Measurements from ENCODE around the gene SIM2.

Gene SIM2

GRCh38 chr21:36763305-36763704 lies 64.4 kb downstream of the SIM2 start:
- DNase-seq (ENCODE audit: low read depth), result no peak

- DNase-seq (ENCODE audit: low read depth), result no peak
Measured at GRCh38 chr21:36765229-36765628, 66.3 kb downstream of the SIM2 start.

GRCh38 chr21:36766511-36766910 lies 67.6 kb downstream of the SIM2 start:
- DNase-seq (ENCODE audit: low read depth), result no peak

DNA sequence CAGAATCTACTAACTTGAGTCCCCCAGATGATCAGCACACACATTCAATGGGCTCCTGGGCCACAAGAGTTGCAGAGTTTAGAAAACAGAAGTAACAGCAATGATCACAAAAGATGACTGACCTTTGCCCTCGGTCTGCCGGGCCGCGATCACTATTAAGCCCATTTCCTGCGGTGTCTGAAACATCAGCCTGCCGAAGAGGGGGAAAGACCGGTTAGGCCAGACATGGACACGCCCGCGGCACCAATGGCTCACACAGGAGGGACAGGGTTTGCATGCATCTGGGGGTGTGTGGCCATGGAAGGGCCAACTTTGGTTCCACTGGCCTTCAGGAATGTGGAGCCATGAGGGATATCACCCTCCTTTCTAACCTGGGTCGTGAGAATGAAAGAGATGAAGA lies 68.2 kb downstream of the SIM2 start:
- no peak for DNase-seq (ENCODE audit: low read depth)

DNA sequence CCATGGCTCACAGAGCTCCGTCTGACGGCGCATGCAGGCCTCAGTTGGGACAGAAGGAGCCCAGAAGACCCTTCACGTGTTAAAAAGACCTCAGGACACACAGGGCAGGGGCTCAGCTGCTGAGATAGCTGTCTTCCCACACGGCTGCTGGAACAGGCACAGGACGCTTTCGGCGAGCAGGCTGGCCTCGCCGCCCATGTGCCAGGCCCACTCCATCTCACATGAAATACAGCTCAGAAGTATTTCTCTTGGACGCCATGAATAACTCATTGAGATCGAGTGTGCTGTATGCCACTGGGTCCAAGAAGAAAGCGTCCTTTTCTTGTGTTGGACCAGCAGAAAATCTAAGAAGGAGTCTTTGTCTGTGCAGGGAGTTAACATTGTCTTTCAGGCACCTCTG lies 69.6 kb downstream of the SIM2 start:
- no peak for DNase-seq (ENCODE audit: low read depth)

DNA sequence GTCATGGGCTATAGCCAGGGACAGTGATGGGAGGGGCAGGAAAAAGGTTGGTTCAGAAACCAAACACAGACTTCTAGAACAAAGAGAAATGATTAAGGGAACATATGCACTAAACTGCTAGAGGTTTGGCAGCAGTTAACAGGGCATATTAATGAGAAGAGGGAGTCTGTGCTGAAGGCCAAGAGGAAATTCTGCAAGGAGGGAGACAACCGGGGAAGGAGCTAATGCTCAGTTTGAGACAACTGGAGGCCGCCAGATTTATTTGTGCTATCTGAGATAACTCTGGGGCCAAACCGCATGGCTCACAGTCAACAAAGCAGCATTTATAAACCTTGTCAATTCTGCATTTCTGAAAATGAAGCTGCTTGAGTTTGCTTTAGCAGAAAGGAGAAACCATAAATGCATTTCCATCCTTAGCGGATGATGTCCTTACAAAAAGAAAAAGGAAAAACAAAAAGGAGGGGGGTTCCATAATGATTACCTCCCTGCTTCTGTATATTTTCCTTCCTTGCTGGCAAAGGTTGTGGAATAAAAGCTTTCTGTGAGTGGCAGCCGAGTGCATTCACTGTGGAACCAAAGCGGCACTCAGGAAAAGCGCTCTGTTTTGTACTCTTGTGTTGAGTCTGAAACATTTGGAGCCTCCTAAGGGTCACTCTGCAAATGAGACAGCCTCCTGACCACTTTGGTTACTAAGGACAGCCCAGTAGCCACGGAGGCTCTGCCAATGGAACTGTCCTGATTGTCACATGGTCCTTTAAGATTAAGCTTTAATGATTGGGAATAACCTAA lies 70.3 kb downstream of the SIM2 start:
- peak; percentile 95 for DNase-seq (ENCODE audit: low read depth)

GRCh38 chr21:36773117-36773516 lies 74.2 kb downstream of the SIM2 start:
- DNase-seq (ENCODE audit: low read depth), result peak; percentile 93

DNA sequence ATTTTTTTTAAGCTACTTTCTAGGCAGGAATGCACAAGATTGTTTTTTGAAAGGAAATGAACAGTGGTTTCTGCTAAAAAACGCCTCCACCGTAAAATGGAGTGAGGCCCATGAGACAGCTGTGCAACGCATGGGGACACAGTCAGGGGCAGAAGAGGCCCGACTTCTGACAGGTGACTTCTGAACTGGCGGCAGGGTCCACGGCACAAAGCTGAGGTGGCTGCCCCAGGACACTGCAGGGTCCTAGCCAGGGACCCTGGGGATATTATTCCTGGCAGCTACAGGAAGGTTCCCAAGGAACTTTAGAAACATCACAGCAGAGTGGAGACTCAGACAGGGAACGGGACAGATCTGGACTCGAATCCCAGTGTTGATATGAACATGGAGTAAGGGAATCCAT lies 75.1 kb downstream of the SIM2 start:
- DNase-seq (ENCODE audit: low read depth), result no peak

DNA sequence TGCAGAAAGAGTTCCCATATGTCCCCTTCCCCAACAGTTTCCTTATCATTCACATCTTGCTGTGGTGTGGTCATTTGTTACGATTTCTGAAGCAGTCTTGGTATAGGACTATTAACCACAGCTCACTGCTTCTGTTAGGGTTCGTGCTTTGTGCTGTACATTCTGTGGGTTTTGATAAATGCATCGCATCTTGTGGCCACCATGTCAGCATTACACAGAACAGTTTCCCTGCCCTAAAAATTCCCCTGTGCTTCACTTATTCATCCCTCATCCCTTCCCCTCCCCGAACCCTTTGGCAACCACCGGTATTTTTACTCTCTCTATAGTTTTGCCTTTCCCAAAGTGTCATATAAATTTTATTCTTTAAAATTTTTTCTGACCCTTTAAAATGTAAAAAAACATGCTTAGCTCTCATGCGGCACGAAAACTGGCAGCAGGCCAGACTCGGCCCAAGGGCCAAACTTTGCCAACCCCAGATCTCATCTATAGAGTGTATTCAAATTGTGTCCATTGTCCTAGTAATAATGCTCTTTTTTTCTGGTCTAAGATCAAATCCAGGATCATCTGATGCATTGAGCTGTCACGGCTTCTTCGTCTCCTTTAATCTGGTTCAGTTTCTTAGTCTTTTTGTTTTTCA lies 78.2 kb downstream of the SIM2 start:
- DNase-seq (ENCODE audit: low read depth), result peak; percentile 63

DNA sequence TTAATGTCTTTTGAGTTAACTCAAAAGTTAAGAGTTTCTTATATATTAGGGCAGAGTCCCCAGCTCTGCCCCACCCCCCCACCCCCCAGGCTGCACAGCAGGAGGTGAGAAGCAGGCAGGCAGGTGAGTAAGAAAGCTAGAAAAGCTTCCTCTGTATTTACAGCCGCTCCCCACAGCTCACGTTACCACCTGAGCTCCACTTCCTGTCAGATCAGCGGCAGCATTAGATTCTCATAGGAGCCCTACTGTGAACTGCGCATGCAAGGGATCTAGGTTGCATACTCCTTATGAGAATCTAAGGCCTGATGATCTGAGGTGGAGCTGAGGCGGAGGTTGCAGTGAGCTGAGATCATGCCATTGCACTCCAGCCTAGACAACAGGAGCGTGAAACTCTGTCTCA lies 81.9 kb downstream of the SIM2 start:
- no peak for DNase-seq (ENCODE audit: low read depth)

GRCh38 chr21:36783612-36784374 lies 84.9 kb downstream of the SIM2 start:
- peak; percentile 95 for DNase-seq (ENCODE audit: low read depth)

GRCh38 chr21:36784947-36785346 lies 86.0 kb downstream of the SIM2 start:
- DNase-seq (ENCODE audit: low read depth), result no peak

DNA sequence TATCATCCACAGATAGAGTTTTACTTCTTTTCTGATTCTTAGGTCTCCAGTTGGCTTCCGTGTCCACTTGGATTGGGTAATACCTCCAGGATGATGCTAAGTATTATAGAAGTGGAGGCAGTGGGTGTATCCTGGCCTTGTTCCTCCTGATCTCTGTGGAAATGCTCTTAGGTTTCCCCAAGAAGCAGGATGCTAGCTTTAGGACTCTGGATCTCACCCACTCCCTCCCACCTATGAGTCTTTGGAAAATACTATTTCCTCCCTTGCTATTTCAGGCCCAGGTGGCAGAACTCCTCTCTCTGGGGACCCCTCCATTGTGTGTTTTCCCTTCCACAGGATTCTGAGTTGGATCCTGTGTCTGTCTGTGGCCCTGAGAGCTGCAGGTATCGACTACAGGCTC lies 86.7 kb downstream of the SIM2 start:
- DNase-seq (ENCODE audit: low read depth), result peak; percentile 36

- no peak for DNase-seq (ENCODE audit: low read depth)
Measured at GRCh38 chr21:36786186-36786585, 87.3 kb downstream of the SIM2 start.

- peak; percentile 76 for DNase-seq (ENCODE audit: low read depth)
Measured at GRCh38 chr21:36788120-36788638, 89.3 kb downstream of the SIM2 start.

DNA sequence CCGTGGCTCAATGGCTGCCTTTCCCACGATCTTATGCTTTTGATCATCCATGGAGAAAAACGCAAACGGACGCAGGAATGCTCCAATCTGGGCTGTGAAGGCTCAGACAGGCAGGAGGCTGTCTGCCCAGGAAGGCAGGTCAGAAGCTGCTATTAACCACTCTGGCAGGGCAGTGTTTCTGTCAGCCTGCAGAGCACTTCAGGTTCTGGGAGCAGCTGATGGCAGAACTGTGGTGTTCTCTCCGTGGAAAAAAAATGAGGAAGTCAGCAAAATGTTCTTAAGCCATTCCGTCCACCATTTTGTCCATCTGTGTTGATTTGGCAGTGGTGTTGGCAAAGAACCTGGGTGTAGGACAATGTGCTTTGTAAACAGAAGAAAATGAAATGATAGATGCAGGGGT lies 91.7 kb downstream of the SIM2 start:
- DNase-seq (ENCODE audit: low read depth), result peak; percentile 55

DNA sequence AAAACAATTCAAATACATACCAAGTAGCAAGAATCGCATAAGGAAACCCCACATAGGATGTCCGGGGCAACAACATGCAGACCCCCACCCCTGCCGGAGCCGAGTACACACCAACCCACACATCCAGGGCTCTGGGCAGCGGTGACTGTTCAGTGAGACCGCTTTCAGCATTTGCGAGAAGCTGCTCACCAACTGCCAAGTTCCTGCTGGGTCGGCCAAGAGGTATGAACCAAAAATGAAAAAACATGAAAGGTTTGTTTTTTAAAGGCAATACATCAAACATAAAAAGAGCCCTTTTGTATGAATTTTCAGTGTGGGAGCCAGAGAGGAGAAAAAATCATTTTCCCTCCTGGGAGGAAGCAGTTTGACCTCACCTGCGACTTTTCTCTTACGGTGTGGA lies 92.3 kb downstream of the SIM2 start:
- no peak for DNase-seq (ENCODE audit: low read depth)

DNA sequence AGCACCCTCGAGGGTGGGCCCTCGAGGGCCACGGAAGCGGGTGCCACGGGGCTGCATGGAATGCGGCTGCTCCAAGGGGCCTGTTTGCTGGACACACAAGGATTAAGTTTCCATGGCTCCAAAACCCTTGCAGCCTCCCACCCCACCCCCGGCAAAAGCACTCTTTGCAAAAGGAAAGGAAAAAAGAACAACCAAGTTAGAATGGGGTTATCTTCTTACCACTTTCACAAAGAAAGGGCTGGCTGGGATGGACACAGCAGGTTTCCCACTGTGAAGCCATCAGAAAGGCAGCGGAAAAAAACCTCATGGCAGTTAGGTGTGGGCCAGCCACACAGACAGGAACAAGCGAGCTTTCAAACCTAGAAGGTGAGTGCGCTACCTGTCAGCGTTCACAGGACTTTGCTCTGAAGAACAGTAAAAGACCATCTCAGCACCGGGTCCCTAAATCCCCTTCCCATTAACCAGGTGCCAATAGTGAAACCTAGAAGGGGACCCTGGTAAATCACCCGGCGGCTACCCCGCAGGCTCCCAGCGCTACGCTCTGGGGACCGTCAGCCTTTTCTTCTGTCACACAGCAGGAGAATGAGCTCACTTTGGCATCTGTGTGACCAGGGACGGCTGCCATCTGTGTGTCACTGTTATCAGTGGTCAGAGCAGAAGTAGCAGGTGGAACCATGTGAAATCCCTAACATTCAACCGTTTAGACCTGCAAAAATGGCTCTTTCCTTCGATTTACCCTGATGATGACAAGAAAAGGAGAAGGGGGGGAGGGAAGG lies 93.0 kb downstream of the SIM2 start:
- no peak for DNase-seq (ENCODE audit: low read depth)

GRCh38 chr21:36792505-36792967 lies 93.6 kb downstream of the SIM2 start:
- no peak for DNase-seq (ENCODE audit: low read depth)

GRCh38 chr21:36796070-36796469 lies 97.2 kb downstream of the SIM2 start:
- DNase-seq (ENCODE audit: low read depth), result no peak

- no peak for DNase-seq (ENCODE audit: low read depth)
Measured at GRCh38 chr21:36798491-36798890, 99.6 kb downstream of the SIM2 start.
